C4-2B (cell line): ENCODE measurements around the gene TSHR.
"Not testable (repeated sequence)": the region's sequence is repeated elsewhere in the genome, so short reads cannot be mapped to it uniquely, and the experiment has no call there.

Source experiments
- CTCF ChIP-seq: fragments of 450-650 bp; conservative IDR thresholded peaks from 2 replicates; pipeline ENCODE4 v1.5.1; 2017; ENCODE audit warnings: mild to moderate bottlenecking
- ZFX ChIP-seq: fragments of 450-650 bp; IDR thresholded peaks from 2 replicates; pipeline ENCODE4 v1.6.1; 2017

- not testable (repeated sequence) for TF ChIP-seq CTCF, ZFX
Measured at GRCh38 chr14:80912013-80912412, 43.4 kb upstream of the TSHR start.
